GM04504 (cell line): ENCODE results near the gene NPAS4.
A peak's percentile ranks its signal among the peaks of the same experiment; 100 is the strongest.
"Not testable (repeated sequence)": the region's sequence is repeated elsewhere in the genome, so short reads cannot be mapped to it uniquely, and the experiment has no call there.

Experiments
- DNase-seq: peaks from one replicate; pipeline ENCODE4 v3.0.0-alpha.2; 2012; ENCODE audit warnings: low read depth

NPAS4 gene

DNA sequence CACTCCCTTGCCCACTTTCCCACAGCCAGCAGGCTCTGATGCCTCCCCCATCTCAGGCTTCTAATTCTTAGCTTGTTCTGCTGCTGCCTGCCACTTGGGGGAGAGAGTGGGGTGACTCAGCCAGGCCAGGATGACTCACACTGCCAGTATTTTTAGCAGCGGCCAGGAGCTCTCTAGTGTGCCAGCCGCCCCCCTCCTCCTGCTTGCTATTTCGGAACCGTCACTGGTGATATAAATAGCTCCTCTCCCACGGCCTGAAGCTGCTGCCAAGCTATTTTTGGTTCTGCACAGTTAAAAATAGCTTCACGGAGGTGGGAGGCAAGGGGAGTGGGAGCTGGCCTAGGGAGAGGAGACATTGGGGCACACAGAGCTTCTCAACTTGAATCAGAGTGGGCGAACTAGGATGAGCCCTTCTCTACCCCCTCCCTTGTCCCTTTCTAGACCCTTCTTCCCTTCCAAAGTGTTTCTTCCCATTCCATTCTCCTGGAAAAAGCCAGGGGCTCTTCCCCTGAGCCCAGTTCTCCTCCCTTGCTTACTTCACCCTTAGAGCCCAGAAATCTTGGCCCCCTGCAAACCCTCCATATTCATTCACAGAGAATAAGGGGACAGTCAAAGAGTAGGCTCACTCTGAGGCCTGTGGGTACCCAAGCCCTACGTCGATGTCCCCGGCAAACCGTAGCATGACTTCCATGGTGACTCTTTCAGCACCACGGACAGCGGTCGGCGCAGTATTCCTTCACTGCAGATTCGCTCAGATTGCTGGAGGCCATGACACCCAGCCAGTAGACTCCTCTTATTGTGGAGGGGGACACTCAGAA, 2.5 kb upstream of the NPAS4 start:
- peak; percentile 91 for DNase-seq

DNA sequence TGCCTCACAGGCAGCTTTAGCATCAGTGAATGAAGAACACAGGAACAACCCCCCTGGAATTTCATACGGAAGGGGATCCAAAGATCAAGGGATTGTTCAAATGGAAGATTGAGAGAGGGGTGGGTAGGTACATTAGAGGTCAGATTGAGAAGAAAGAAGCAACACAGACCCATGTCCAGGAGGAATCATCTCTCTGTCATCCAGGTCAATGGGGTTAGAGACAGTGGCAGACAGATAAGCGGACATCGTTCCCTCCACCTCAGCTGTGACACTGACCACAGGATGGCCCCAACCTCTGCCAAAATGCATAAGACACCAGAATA, 1.9 kb upstream of the NPAS4 start:
- DNase-seq: no peak

DNA sequence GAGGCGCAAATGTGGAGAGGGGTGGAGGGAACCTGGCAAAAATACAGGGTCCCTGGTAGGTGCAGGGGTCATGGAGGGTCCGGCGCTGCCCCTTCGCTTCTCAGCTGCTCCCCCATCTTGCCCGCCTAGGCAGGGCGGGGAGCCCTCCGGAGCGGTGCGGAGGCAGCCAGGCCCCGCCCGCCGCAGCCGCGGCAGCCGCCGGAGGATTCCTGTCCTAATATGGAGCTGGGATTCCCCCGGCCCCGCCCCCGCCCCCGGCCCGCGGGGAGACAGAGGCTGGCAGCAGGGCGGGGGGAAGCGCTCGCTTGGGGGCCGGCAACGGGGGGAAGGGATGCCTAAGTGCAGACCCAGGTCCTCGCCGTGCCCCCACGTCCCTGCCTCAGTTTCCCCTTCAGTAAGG, 1.0 kb upstream of the NPAS4 start:
- no peak for DNase-seq

DNA sequence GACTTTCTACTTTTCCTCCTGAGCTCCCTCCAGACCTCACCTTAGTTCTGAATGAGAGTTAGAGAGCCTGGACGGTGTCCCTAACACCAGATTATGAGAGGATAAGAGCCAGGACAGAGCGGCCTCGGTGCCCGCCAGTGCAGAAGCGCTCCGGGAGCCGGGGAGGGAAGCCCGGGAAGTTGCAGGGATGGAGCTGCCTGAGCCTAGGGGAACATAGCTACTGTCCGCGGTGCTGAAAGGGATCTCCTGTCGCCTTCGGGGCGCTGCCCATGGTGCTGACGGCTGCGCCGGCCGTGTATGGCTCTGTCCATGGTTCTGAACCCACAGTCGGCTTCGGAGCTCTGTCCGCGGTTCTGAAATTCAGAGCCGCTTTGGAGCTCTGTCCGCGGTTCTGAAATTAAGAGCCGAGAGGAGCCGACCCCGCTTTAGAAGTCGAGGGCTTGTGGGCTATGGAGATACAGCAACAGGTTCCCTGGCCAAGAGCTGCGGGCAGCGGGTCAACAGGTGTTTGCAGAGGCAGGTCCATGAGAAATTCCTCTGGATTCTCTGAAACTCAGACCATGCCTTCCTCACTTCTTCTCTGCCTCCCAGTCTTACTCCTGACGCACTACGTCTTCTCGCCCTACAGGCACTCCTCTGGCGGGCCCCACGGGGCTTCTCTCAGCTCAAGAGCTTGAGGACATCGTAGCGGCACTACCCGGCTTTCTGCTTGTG, 814 bp downstream of the NPAS4 start:
- DNase-seq: peak; percentile 73

DNA sequence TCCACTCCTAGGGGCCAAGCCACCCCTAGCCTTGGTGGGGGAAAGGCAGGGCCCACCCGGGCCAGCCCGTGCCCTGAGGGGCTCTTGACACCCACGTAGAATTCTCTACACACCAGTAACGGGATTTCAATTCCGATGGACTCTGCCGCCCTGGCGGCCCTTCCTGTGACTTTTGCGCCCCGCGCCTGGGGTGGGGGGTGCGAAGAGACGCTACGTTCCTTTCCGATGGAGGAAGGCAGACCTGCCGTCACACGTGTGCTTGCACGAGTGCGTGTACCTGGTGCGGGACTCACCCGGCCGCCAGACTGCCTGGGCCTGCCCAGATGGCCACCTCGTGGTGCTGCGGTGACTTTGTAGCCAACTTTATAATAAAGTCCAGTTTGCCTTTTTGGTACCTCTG, 5.5 kb downstream of the NPAS4 start:
- no peak for DNase-seq

DNA sequence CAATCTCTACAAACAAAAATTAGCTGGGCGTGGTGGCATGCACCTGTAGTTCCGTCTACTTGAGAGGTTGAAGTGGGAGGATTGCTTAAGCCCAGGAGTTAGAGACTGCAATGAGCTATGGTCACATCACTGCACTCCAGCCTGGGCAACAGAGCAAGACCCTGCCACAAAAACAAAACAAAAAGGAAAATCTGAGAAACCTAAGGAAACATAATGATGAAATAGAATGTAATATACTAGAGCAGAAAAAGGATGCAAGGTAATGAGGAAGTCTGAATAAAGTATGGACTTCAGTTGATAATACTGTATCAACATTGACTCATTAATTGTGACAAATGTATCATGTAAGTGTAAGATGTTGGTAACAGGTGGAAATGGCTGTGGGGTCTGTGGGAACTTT, 8.1 kb downstream of the NPAS4 start:
- DNase-seq: no peak

DNA sequence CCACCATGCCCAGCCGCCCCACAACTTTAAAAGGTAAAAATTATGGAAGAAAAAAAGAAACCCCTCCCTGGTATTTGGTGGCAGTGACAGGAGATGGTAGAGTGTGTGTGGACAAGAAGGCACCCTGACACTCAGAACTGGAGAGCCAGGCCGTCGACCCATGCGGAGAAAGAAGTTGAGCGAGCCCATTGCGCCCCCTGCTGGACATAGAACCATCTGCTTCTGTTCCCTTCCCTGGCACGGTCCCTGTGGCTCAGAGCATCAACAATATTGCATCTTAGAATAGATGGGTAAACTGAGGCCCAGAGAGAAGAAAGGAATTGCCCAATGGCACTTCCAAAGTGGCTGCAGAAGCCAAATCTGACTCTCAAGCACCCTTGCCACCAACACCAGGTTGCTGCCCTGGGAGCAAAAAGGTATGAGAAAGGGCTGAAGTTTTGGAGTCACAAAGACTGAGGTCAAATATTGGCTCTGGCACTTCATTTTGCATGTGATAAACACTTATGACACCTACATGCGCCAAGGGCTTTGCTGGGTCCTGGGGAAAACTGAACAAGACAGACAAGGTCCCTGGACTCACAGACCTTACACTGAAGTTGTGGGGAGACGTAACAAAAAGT, 9.3 kb downstream of the NPAS4 start:
- no peak for DNase-seq

DNA sequence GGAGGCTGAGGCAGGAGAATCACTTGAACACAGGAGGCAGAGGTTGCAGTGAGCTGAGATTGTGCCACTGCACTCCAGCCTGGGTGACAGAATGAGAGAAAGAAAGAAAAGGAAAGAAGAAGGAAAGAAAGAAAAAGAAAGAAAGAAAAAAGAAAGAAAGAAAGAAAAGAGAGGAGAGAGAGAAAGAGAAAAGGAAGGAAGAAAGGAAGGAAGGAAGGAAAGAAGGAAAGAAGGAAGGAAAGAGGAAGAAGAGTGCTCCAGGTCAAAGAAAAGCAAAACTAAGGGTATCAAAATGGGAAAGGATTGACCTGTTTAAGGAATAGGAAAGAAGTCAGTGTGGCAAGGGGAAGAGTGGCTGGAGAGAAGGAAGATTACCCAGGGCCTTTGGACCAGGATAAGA, 10.5 kb downstream of the NPAS4 start:
- DNase-seq: not testable (repeated sequence)

DNA sequence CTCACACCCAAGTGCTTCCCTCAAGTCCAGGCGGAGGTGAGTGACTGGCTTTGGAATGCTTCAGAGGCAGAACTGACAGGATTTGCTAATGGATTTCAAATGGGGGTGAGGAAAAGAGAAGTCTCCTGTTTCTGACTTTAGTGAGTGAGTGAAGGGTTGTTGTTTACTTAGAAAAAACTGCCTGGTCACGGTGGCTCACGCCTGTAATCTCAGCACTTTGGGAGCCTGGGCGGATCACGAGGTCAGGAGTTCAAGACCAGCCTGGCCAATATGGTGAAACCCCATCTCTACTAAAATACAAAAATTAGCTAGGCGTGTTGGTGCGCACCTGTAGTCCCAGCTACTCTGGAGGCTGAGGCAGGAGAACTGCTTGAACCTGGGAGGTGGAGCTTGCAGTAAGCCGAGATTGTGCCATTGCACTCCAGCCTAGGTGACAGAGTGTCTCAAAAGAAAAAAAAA, 11.1 kb downstream of the NPAS4 start:
- DNase-seq: not testable (repeated sequence)

DNA sequence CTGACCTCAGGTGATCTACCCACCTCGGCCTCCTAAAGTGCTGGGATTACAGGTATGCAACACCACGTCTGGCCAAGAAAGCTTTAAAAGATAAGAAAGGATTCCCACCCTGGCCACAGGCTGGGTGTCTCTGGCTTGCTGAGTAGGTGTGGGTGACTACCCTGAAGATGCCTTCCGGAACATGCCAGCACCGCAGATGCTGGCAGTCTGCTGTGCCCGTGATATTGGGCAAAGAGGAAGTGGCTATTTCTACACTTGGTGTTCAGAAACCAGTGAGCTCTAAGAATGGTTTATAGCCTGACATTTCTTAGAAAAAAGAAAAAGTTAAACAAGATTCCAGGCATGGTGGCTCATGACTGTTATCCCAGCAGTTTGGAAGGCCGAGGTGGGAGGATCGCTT, 11.8 kb downstream of the NPAS4 start:
- DNase-seq: no peak

DNA sequence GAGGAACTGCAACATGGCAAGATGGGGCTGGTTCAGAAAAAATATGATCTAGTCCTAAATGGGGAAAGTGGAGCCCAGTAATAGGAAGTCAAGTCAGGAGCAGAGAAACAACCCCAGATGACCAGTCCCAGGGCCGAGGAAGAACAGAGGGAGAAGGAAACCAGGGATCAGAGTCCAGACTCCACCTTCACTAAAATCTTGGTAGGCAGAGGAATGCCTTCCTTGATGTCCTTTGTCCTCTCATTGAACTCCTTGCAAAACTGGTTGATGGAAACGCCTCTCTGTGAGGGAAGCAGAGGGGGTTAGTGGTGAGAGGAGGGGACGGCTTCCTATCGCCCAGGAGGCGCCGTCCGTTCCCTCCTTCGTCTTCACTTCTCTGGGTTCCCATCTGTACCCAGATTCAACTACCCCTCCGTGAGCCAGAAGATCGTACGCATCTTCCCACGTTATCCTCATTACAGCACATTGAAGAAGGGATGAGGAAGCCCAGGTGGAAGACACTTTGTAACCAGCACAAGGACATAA, 17.2 kb downstream of the NPAS4 start:
- DNase-seq: no peak

DNA sequence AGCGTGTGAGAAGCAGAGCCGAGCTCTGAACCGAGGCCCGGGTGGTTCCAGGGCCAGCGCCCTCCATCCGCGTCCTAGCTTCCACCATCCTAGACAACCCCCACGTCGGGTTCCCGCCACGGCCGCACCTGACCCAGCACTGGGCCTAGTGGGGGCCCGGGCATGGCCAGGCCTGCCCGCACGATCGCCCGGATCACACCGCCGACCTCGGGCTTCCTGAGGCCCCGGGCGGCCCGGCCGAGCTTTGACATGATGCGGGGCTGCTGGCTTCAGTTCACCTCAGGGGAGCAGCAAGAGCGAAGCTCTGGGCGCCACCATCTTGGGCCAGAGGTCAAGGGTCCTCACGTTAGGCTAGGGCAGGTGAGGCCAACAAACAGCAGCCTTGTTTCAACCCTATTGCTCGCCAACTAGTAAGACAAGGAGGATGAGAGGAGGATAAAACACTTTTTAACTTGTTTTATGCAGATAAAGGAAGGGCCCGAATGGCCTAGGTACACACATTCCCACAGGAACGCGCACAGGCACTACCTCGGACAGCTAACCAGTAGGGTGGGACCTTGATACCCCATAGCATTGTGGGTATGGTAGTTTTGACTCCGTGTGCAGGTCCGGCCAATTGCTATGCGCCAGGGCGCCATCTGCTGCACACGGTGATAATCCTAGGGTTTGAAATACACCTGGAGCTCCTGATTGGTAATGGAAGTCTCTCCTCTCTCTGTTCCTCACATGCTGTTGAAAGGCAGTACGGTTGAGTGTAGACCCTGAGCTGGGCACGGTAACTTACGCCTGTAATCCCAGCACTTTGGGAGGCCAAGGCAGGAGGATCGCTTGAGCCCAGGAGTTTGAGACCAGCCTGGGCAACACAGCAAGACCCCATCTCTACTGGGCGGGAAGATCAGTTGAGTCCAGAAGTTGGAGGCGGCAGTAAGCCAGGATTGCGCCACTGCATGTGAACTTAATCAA, 17.9 kb downstream of the NPAS4 start, which contains the start of gene MRPL11:
Gene MRPL11 (minus strand): TSS at position 345 of the 963 bp plus-strand sequence. CDS start 94 bp downstream, at position 251.
- peak; percentile 83 for DNase-seq

DNA sequence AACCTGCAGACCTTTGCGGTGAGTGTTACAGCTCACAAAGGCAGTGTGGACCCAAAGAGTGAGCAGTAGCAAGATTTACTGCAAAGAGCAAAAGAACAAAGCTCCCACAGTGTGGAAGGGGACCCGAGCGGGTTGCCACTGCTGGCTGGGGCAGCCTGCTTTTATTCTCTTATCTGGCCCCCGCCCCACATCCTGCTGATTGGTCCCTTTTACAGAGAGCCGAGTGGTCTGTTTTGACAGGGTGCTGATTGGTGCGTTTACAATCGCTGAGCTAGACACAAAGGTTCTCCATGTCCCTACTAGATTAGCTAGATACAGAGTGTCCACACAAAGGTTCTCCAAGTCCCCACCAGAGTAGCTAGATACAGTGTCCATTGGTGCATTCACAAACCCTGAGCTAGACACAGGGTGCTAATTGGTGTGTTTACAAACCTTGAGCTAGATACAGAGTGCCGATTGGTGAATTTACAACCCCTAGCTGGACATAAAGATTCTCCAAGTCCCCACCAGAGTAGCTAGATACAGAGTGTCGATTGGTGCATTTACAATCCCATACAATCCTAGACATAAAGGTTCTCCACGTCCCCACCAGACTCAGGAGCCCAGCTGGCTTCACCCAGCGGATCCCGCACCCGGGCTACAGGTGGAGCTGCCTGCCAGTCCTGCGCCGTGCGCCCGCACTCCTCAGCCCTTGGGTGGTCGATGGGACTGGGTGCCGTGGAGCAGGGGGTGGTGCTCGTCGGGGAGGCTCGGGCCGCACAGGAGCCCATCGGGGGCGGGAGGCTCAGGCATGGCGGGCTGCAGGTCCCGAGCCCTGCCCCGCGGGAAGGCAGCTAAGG, 19.5 kb downstream of the NPAS4 start:
- DNase-seq: not testable (repeated sequence)

DNA sequence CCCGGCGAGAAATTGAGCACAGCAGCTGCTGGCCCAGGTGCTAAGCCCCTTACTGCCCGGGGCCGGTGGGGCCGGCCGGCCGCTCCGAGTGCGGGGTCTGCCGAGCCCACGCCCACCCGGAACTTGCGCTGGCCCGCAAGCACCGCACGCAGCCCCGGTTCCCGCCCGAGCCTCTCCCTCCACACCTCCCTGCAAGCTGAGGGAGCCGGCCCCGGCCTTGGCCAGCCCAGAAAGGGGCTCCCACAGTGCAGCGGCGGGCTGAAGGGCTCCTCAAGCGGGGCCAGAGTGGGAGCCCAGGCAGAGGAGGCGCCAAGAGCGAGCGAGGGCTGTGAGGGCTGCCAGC, 20.1 kb downstream of the NPAS4 start:
- DNase-seq: not testable (repeated sequence)

DNA sequence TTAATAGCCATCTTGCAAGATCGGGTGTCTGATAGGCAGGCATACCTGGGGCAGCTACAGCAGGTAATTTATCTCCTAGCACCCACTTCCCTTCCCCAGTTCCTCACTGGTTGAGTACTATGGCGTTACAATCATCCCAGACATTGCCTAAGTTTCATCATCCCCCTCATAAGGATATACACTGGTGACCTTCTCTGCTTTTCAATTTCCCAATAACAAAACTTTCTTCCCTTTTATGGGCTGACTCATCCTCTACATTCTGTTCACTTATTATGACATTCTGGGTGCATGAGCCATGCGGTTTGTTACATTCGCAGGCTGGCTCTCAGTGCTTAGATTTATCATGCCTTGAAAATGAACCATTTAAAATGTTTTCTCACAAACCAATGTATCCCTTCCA, 22.8 kb downstream of the NPAS4 start:
- DNase-seq: peak; percentile 89

DNA sequence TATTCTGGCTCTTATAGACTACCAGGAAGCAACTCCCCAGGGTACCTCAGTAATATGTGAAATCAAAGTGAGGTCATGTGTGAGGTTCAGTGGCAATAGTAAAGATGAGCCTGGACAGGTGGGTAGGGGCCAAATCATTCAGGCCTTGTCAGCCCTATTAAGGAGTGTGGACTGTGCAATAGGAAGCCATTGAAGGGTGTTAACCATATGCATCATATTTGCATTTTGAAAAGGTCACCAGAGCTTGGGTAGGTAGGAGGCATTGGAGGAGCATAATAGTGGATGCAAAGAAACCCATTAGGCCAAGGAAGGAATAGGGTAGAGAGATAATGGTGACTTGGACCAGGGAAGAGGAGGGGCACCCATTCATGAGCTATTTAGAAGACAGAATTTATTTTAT, 26.2 kb downstream of the NPAS4 start:
- no peak for DNase-seq

DNA sequence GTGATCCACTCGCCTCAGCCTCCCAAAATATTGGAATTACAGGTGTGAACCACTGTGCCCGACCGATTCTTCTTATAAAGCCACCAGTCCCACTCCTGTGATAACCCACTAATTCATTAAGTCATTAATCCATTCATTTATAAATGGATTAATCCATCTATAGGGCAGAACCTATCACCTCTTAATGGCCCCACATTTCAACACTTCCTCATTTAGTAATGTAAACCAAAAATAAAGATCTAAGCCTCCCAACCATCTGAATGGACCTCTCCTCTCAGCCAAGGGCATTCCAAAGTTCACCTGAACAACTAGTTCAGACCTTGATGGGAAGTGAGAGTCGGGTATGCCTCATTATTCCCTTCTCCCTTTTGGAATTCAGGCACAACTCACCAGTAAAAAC, 27.7 kb downstream of the NPAS4 start:
- no peak for DNase-seq

DNA sequence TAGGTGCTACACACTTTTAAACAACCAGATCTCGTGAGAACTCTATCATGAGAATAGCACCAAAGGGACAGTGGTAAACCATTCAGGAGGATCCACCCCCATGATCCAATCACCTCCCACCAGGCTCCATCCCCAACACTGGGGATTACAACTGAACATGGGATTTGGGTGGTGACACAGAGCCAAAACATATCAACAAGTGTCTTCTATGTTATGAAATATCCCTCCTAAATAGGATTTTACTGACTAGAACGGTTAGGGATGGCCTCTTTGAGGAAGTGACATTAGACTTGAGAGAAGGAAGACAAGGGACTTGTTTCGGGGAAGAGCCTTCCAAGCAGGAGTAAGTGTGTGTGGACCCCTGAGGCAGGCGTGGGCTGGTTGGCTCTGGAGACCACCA, 29.7 kb downstream of the NPAS4 start:
- DNase-seq: no peak

DNA sequence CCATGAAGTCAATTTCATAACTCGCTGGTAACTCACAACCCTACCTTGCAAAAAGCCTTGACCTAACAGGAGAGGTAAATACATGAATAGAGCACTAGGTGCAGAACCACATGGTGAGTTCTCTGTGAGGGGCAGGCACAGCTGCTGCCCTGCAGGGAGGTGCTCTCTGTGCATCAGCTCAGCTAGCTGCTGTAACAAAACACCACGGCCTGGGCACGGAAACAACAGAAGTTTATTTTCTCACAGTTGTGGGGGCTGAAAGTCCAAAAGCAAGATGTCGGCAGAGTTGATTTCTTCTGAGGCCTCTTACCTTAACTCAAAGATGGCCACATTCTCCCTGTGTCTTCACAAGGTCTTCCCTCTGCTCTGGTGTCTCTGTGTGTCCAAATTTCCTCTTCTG, 30.8 kb downstream of the NPAS4 start:
- DNase-seq: no peak

DNA sequence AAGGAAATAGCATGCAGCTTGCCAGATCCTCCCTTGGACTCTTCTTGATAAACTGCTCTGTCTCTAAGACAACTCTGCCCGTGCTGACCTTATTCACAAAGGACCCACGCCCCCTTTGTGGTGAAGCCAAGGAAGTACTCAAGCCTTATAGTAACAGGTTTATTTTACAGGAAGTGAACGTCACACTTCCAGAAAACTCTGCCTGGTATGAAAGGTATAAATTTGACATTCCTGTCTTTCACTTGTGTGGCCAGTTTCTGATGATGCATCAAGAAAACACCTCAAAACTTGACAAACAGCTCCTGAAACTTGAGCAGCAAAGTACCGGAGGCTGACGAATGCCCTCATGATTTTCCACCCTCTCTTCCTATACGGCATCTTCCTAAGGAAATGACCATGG, 33.4 kb downstream of the NPAS4 start:
- no peak for DNase-seq

DNA sequence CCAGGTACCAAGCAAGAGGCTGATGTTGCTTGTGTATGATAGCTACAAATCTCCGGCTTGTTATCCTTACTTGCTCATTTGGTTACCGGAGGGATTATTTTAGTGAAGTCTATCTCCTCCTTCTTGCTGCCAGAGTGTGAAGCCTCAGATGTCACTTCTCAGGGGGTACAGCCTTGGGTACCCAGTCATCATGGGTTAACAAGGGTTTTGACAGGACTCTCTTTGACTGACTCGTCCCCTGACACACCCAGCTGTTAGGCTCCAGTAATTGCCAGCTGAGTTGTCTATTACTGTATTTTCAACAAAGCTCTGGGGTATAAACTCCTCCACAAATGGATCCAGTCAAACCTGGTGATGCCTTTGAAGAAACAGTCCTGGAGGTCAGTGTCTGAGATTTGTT, 34.0 kb downstream of the NPAS4 start:
- DNase-seq: no peak
